Mesothelial cell of epicardium (in vitro differentiated cells): ENCODE results near the gene CAB39. TPM values are rescaled to one million over a fixed set of nuclear protein-coding genes. Genes with fewer than 3 reads are reported as not detected.

Experiments
- DNase-seq, 2 experiments: peaks; one replicate each; pipeline ENCODE4 v3.0.0; 2021; ENCODE audit warnings: low spot score in 2 of 2; ENCODE audit not compliant: unreplicated experiment in 2 of 2
- H3K27ac Mint-ChIP-seq: 2 replicates; pipeline ENCODE4 v1.8.0; 2021; ENCODE audit warnings: mixed read lengths
- H3K27me3 Mint-ChIP-seq: 2 replicates; pipeline ENCODE4 v1.8.0; 2021; ENCODE audit warnings: low read depth, mixed read lengths
- H3K36me3 Mint-ChIP-seq: 2 replicates; pipeline ENCODE4 v1.8.0; 2021; ENCODE audit warnings: mixed read lengths
- H3K4me1 Mint-ChIP-seq: 2 replicates; pipeline ENCODE4 v1.8.0; 2021; ENCODE audit warnings: mixed read lengths
- H3K4me3 Mint-ChIP-seq: 2 replicates; pipeline ENCODE4 v1.8.0; 2021; ENCODE audit warnings: mild to moderate bottlenecking, moderate library complexity, mixed read lengths
- H3K9me3 Mint-ChIP-seq: 2 replicates; pipeline ENCODE4 v1.8.0; 2021; ENCODE audit warnings: mixed read lengths
- total RNA-seq: library from RNA; stranded (reverse); gene quantifications from 3 replicates; pipeline ENCODE4 v1.2.1, GENCODE V29; 2021
- TF ChIP-seq, protein P1 (sequence below): fragments of 200-600 bp; sonication (generic); IDR thresholded peaks from one replicate; pipeline ENCODE4 v1.5.0; 2021; ENCODE audit warnings: antibody characterized with exemption; ENCODE audit not compliant: unreplicated experiment

CAB39 gene
- total RNA-seq, 1 donor from 2014 or later = 41.7 TPM

DNA sequence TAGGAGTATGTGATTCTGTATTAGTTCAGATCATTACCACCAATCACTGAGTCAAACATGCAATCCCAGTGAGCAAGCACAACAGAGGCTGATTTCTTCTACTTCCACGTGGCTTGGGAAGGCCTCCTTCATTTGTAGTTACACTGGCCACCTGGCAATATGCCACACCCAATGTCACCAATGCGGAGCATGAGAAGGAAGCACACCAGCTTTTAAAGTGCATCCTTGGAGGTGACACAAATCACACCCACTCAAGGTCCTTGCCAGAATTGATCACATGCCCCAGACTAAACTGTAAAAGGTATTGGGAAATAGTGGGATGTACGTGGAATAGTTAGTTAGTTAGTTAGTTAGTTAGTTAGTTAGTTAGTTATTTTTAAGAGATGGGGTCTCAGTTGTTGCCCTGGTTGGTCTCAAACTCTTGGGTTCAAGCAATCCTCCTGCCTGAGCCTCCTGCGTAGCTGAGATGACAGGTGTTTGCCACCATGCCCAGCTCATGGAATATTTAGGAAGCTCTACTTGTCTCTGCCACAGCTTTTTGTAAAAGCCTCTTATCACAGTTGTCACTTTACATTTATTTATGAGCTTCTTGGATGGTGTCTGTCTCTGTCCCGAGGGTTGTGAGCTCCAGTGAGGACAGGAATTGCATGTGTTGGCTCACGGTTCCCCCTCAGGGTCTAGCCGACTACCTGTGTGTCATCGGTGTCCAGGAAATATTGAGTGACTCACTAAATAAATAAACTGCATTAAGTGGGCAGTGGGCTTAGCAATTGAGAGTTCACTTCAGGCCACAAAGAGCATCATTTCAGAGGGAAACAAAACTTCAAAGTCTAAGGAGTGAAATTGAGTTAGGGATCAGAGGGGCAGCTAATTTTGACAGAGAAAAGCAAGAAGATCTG lies 28.1 kb upstream of the CAB39 start:
- no peak for DNase-seq
- no peaks in the 10 kb centered on the region for H3K36me3 Mint-ChIP-seq
- H3K27ac Mint-ChIP-seq = no peak overlapping the region
- H3K4me3 Mint-ChIP-seq = no peak overlapping the region
- no peaks in the 10 kb centered on the region for H3K9me3 Mint-ChIP-seq
- H3K4me1 Mint-ChIP-seq = peaks cover 25% of the 10 kb centered on the region
- H3K27me3 Mint-ChIP-seq = no peaks in the 10 kb centered on the region
- TF ChIP-seq, protein P1, sequence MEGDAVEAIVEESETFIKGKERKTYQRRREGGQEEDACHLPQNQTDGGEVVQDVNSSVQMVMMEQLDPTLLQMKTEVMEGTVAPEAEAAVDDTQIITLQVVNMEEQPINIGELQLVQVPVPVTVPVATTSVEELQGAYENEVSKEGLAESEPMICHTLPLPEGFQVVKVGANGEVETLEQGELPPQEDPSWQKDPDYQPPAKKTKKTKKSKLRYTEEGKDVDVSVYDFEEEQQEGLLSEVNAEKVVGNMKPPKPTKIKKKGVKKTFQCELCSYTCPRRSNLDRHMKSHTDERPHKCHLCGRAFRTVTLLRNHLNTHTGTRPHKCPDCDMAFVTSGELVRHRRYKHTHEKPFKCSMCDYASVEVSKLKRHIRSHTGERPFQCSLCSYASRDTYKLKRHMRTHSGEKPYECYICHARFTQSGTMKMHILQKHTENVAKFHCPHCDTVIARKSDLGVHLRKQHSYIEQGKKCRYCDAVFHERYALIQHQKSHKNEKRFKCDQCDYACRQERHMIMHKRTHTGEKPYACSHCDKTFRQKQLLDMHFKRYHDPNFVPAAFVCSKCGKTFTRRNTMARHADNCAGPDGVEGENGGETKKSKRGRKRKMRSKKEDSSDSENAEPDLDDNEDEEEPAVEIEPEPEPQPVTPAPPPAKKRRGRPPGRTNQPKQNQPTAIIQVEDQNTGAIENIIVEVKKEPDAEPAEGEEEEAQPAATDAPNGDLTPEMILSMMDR = no peak

DNA sequence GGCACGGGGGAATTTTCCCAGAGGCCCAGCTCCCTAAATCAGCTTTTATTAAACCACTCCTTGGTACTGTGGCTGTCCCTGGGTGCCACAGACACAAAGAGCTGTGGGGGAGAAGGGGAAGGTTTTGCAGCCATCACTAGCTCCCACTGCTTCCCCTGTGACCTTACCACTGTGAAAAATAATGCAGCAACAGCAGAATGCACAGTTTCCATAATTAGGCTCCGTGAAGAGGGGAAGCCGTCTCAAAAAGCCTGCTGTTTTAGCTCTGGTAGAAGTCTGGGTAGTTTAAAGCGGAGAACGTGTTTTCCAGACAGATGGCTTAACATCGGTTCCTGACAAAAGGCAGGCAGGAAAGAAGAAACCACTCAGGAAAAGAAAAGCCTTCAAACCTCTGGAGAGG lies 27.5 kb upstream of the CAB39 start:
- peak overlapping the region; percentile 48 for H3K27ac Mint-ChIP-seq
- no peak for DNase-seq

DNA sequence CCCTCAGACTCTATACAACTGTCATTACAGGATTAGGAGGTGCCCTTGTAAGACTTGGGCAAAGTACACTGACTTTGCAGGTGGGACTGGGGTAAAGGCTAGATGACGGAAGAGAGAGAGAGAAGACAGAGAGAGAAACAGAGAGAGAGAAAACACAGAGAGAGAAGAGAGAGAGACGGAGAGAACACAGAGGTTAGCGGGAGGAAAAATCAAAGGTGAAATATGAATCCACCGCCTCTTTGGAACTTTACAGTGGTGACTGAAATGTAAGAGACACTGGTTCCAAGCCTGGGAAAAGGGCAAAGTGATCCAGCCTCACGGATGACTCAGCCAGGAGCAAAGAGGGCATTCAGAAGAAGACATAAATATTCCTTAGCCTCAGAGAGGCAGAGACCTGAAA lies 25.1 kb upstream of the CAB39 start:
- Mint-ChIP-seq H3K4me3 (no peak overlapping the region), H3K4me1 (peaks cover 36% of the 10 kb centered on the region), H3K9me3 (no peaks in the 10 kb centered on the region), H3K27me3 (no peaks in the 10 kb centered on the region), H3K36me3 (no peaks in the 10 kb centered on the region), H3K27ac (no peak overlapping the region)
- DNase-seq = no peak
- TF ChIP-seq, protein P1 = no peak

More for the DNA sequence above, 27.5 kb upstream of the CAB39 start:
- TF ChIP-seq, protein P1 = no peak
- Mint-ChIP-seq H3K4me1 (peaks cover 28% of the 10 kb centered on the region), H3K27me3 (no peaks in the 10 kb centered on the region), H3K36me3 (no peaks in the 10 kb centered on the region), H3K4me3 (no peak overlapping the region), H3K9me3 (no peaks in the 10 kb centered on the region)

- Mint-ChIP-seq H3K4me1 (peaks cover 40% of the 10 kb centered on the region), H3K36me3 (no peaks in the 10 kb centered on the region), H3K9me3 (no peaks in the 10 kb centered on the region), H3K4me3 (no peak overlapping the region), H3K27ac (no peak overlapping the region), H3K27me3 (no peaks in the 10 kb centered on the region)
- no peak for DNase-seq
- TF ChIP-seq, protein P1 = no peak
These were observed 24.2 kb upstream of the CAB39 start for GRCh38 chr2:230688490-230688889.

DNA sequence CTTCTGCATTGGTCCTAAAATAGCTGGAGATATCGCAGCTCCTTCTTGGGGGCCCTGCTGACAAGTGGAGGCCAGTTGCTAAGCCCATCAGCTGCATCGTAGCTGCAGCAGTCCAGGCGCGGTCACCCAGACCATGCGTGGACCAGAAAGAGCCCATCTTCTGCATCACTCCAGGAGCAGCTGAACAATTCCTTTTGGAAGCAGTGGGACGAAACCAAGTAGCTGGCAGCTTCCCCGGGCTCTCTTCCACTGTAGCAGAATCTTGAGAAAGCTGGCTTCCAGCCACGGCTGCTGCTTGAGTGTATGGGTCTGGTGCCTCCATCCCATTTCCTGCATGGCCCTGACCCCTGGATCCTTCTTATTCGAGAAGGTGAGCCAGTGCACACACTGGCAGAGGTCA lies 22.2 kb upstream of the CAB39 start:
- H3K9me3 Mint-ChIP-seq = no peaks in the 10 kb centered on the region
- H3K27me3 Mint-ChIP-seq = no peaks in the 10 kb centered on the region
- no peak overlapping the region for H3K27ac Mint-ChIP-seq
- TF ChIP-seq, protein P1 = no peak
- H3K4me1 Mint-ChIP-seq = peaks cover 40% of the 10 kb centered on the region
- H3K4me3 Mint-ChIP-seq = no peak overlapping the region
- no peaks in the 10 kb centered on the region for H3K36me3 Mint-ChIP-seq
- no peak for DNase-seq
